Kidney capillary endothelial cell (primary cell): ENCODE results near the gene GPHN.

Experiments
- DNase-seq: peaks from one replicate; pipeline ENCODE4 v3.0.0-alpha.2; 2018; ENCODE audit warnings: low spot score

Gene GPHN

DNA sequence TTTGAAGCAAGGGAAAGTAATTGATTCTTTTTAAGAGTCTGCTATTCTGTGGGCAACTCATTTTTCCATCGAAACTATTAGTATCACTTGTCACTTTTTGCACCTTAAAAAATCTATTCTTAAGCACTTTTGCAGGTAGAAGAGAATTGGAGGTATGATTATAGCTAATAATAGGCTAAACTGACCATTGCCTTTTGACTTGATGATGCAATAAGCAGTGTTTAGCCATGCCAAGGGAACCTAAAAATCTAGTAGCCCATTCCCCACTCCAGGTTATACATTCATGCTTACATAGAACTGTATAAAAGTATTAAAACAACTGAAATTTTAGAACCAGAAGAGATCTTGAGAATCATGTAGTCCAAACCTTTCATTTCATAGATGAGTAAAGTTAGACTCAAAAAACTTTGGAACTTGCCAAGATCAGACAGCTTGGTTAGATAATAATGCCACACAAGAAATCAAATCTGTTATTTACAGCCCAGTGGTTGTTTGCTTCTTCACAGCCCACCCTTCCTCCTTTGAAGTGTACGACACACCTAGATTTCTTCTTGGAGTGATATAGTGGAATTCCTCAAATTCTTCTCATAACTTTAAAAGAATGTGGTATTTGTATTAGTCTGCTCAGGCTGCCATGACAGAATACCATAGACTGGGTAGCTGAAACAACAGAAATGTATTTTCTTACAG lies 659.6 kb downstream of the GPHN start:
- no peak for DNase-seq

DNA sequence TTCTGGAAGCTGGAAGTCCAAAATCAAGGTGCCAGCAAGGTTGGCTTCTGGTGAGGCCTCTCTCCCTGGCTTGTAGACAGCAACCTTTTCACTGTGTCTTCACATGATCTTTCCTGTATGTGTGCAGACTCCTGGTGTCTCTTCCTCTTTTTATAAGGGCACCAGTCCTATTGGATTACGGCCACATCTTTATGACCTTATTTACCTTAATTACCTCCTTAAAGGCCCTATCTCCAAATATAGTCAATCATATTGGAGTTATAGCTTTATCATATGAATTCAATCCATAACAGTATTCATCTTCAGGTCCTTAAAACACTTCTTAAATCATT lies 660.1 kb downstream of the GPHN start:
- no peak for DNase-seq

DNA sequence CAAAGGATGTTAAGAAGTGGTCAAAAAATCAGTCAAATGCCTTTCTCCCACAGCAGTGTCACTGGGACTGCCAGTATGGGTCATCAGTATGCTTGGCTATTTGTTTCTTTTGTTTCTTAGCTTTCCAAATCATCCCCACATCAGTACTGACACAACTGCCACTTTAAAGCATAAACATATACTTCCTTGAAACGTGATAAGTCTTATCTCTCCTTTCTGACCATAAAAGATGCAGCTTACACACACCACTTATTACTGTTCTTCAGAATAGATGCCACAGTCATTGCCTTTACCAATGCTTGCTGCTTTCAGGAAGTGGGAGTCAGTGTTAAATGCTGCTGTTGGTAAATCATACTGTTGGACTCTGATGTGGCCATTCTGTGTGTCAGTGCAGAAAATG lies 662.7 kb downstream of the GPHN start:
- no peak for DNase-seq

DNA sequence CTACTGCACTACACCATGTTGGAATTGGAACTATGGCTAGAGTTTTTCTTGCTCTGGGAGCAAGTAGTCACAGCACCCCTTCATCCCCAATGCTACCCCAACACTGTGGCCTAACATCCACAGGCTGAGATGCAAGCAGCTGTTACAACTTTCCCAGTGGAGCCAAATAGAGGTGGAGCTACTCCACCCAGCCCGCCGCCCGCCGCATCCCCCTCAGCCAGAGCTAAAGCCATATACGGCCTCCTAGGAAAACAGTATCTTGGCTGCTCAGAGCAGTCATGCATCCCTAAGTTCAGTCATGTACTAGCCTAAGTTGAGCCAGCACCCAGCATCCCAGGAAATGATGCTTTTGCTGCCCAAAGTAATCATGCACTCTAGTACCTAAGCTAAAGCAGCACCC lies 664.1 kb downstream of the GPHN start:
- no peak for DNase-seq

DNA sequence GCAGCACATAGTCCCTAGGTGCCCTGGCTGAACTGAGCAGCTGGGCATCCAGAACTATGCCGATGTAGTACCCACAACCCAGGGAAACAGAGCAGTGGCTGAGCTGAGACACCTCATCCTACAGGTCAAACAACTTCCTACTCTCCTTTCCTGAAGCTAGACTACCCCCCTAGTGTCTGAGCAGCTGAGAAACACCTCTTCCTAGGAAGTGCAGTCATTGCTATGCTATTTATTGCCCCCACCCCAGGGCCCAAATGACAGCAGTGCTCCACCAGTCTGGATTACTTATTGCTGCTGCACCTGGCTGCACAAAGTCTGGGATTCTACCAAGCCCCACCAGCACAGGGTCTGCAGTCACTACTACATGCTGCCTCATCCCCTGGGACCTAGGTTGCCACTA lies 664.6 kb downstream of the GPHN start:
- no peak for DNase-seq

DNA sequence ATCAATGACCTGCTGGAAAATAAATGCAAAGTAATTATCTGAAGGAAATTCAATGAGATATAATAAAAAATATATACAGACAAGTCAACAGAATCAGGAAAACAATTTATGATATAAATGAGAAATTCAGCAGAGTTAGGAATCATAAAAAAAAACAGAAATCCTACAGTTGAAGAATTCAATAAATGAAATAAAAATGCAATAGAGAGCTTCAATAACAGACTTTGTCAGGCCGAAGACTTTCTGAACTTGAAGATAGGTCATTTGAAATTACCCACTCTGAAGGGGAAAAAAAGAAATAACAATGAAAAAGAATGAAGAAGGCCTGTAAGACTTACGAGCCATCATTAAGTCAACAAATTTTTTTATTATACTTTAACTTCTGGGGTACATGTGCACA lies 665.8 kb downstream of the GPHN start:
- DNase-seq = no peak

DNA sequence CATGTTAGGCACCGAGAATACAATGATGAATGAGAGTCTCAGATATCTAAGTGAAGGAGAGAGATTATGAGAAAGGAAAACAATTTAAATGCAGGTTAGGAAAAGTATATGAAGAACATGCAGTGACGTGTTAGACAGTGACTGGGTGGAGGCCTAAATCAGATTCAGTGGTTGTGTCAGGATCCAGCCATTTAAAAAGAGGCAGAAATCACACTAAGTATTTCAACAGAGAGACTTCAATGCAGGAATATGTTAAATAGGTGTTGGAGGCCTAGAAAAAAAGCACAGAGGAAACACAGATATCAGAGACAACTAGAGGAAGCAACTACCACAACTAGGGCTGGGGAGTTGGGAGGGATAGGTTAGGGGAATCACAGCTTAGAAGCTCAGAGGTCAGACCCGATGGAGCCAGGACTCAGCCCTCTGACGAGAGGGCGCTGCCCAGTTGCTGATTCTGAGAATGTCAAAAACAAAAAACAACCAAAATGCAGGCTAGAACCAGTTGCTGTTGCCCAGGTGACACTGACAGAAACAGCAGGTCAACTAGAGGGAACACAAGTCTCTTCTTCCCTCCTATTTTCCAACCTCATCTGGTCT lies 678.3 kb downstream of the GPHN start:
- no peak for DNase-seq

DNA sequence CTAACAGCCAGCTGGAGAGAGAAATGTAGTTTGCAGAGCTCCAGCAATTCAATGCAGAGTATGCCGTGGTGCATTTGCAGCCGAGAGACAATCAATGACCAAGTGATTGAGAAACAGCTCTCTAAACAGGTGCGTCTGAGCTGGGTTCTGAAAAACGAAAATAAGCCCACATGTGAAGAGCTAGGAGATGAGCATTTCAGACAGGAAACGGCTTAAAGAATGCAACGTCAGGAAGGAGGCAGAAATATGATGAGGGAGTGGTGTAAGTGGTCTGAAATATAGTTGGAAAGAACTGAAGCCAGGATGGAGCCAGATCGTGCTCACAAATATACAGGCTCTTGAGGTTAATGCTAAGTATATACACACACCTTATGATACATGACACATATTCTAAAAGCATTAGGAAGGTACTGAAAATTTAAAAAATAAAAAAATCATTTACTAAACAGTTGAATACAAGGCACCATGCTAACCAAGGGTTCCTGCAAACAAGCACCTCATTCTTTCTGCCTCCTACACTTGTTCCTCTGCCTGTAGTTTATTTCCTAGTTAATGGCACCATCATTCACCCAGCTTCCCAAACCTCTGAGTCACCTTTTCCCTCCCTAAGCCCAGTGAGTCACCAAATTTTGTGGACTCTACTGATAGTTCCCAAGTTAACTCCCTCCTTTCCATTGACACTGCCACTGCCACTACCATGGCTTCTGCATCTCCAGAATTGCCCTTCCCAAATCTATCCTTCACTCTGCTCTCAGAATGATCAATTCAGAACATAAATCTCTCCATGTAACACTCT lies 679.0 kb downstream of the GPHN start:
- DNase-seq = peak; percentile 11

DNA sequence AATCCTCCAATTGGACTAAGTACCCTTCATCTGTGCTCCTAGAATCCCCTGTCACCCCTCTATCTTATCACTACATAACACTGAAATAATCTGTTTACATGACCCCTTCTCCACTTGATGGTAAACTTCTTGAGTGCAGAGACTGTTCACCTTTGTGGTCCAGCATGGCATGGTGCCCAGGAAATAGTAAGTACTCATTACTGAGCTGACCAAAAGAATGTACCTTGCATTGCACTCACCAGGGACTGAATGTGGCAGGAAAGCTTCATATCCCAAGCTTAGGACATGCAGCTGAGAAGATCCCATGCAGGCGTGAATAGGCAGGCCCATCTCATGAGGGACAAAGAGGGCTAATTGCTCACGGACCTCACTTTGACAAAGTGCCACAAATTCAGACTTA lies 679.9 kb downstream of the GPHN start:
- no peak for DNase-seq

DNA sequence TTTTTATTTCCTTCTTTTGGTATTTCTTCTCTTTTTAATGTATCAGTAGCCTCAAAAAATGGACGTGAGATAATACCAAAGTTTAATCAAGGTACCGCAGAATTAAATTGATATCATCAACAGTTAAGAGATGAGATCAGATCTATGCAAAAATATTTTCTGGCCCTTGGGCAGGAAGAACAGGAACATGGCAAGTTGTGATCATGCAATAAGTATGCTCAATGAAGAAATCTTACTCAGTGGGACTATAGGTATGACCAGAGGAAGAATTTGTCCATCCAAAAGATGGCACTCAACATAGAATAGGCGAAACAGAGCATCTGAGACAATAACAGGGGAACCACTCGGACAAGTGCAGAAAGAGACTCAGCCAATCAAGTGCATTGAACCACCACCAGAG lies 680.4 kb downstream of the GPHN start:
- DNase-seq = no peak

DNA sequence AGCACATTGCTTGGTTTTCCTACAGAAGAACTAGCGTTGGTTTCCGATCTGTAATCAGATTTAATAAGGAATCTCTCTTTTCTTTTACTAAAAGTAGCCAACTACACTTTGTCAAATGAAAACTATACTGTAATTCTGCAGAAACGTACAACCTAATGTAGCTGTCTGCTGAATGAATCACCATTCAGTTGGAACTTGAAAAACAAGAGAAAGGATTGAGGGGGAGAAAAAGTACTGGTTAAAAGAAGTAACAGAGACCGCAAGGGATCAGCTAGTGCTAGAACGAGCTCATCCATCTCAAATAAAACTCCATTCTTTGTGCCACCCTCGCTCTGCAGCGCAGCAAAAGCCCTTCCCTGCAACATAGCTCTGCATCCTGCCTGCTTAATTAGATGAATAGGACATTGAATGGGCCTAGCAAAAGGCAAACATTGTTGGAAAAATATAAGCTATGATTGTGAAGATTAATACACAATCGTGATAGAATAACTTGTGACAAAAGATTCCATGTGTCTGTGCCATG lies 683.9 kb downstream of the GPHN start:
- no peak for DNase-seq

DNA sequence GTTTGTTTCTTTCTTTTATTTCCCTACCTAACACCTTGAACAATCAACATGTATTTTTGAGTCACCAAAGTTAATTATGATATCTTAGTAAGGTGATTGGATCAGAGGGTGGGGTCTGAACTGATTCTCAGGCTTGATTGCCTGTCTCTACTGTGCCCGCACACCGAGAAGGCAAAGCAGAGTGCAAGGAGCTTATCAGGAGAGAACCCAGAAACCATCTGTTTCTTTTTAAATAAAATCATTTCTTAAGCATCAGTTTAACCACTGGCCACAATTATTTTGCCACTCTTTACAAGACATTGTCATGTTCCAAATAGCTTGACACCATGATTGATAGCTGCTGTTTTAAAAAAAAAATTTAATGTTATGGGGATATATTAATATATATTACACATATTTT lies 684.4 kb downstream of the GPHN start:
- DNase-seq = no peak

DNA sequence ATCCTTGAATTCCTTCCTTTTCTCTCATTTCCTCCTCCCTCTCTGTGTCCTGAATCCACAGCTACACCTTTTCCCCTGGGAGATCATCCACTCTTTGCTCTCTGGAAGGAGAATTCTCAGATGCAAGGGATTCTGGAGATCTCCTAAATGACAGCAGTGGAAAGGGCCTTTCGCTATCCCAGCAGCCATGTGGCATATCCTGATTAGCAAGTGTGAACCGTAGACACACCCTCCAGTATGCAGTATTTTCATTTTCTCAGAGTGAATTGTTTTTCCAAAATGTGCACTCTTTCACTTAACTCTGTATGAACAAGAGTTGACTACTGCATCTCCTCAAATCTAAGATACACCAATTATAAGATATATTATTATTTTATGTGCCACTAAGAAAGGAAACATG lies 687.3 kb downstream of the GPHN start:
- DNase-seq = no peak

DNA sequence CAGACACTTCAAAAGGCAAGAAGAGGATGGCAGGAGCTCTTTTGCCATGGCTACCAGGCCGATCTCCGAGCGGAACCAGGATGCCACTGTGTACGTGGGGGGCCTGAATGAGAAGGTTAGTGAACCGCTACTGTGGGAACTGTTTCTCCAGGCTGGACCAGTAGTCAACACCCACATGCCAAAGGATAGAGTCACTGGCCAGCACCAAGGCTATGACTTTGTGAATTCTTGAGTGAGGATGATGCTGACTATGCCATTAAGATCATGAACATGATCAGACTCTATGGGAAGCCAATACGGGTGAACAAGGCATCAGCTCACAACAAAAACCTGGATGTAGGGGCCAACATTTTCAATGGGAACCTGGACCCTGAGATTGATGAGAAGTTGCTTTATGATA lies 691.1 kb downstream of the GPHN start:
- no peak for DNase-seq

DNA sequence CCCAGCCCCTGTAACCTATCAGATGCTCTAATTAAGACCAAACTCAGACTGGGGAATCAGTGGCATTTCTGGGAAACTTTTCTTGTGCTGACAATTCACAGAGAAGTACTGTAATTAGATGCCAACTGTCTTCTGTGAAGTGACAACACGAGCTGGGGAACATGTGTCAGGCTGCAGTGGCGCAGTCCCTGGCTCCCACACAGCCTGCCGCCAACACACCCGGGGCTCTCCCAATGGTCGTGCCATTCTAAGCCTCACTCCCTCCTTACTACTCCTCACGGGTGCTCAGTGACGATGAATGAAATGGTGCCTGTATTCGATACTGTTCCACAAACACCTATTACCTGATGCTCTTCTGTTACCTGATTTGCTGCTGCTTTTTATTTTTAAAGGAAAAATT lies 699.9 kb downstream of the GPHN start:
- DNase-seq = no peak

DNA sequence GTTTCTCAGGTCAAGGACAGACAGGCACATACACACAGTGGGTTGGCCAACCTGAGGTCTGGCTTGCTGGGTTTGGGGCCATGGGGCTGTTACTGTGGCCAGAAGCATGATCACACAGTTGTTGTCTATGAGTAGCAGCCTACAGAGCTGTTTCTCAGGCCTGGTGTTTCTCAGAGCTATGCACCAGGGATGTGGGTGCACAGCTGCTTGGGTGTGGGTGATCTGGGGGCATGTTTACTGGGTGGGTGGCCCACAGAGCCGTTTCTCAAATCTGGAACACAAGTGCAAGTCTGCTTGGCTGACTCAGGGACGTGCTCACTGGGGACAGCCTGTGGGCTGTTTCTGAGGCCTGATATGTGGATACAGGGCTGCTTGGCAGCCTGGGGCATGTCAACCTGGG lies 710.2 kb downstream of the GPHN start:
- no peak for DNase-seq

DNA sequence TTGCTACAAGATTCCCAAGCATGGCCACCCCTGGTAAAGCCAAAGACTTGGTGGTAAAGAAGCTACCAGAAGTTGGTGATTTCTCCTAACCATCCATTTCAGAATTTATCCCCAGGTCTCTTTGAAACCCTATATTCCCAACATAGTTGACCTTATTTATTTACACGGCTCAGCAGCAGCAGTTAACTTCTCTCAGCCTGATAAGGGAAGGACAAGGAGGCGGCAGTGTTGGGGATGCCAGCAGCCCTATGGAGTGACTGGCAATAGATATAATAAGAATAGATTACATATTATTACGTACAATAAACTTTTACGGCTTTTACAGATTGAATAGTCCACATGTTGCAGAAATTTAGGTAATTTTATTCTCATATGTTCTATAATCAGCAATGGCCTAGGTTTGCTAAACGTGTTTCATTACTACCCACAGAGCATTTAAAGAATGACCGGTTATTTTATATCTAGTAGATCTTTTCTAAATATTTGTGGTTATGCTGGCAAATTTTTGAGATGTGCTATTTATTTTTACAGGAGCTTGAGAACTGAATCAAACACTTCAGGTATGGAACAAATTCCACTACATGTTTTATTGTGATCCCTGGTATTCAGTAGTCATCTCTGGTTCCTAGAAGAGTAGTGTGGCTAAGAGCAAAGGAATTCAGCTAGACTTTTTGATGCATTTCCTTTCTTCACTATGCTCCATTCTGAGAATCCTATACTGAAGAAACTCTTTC lies 713.5 kb downstream of the GPHN start:
- DNase-seq = peak; percentile 10

DNA sequence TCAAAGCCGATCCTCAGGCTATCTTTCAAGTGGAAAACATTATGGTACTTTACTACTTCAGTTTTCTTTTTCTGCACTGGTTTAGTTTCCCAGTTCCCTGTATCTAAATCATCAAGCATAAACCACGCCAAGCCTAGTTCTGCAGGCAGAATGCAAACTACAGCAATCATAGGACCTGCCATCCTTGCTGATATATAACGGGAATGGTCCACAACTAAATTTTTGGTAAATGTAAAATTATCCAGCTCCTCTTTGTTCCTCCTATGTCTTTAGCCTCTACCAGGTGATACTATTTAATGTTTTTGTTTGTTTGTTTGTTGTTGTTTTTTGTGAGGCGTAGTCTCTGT lies 714.0 kb downstream of the GPHN start:
- DNase-seq = no peak

DNA sequence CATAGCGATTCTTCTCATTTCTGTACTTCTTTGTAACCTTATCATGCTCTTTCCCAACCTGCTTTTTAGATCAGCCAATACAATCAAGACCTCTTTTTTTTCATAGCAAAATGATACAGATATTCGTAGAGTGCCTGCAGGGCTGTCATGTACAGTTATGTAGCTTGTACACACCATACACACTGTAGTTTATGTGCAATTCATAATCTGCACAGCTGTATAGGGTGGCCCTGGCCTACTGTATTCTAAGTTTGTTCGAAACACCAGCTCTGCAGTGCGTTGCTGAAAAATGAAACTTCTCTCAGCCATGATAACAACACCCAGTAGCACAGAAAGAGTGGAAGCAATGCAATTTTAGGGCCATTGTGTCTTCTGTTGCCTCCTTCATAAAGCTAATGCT lies 717.6 kb downstream of the GPHN start:
- no peak for DNase-seq

DNA sequence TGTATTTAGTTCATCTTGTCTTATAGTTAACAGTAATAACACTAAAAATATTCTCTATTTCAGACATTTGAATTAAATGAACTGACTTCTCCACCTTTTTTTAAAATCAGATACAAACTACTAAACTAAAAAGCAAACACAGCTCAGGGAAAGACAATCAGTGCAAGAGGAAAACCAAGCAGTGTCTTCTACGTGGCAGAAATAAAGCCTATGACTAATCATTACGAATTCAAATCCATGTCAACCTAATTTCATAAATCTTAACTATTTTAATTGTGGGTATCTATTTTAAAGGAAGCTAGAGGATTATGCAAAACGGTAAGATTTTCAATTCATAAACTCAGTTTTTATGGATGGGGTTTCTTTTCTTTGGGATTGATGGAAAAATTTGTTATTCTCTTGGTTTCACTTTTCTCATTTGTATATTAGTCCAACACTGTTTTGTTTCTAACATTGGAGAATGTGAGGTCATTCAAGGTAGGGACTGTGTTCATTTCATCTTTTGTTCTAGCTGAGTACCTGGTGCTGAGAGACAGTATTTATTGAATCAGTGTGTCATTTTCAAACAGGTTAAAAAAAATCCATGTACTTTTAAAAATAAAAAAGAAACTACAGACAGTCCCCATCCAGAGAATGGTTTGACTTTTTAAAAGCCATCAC lies 720.5 kb downstream of the GPHN start:
- no peak for DNase-seq
